AG10803 (cell line): ENCODE measurements around the gene SLC30A1.

Experiments used
- DNase-seq: peaks from one replicate; pipeline ENCODE4 v3.0.0; 2010; ENCODE audit warnings: low read depth
- H3K4me3 ChIP-seq: 2 replicates; pipeline ENCODE4 v1.5.1; 2011; ENCODE audit warnings: mild to moderate bottlenecking, low read length, control low read depth
- TF ChIP-seq, protein P1 (sequence below): conservative IDR thresholded peaks from 2 replicates; pipeline ENCODE4 v1.5.1; 2011; ENCODE audit warnings: mild to moderate bottlenecking, low read length, control low read depth, inconsistent platforms

SLC30A1 gene

DNA sequence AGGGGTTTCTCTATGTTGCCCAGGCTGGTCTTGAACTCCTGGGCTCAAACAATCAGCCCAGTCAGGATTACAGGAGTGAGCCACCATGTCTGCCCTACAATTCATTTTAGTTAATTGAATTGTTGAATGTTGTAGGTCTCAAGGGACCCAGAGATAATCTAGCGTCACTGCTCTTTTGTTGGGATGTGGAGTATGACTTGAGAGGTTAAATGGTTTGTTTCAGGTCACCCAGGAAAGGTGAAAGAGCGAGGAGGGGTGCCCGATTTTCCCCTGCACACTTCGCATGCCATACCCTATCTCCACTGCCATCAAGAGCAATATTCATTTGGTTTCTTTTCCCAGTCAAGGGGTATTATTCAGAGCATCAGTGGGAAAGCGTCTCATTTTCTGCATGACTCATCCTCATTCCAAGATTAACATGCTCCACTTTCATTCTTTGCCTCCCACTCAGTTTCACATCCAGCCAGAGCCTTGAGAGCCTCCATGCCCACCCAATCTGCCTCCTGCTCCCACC is 13.1 kb upstream of the SLC30A1 start:
- DNase-seq = peak; percentile 80

DNA sequence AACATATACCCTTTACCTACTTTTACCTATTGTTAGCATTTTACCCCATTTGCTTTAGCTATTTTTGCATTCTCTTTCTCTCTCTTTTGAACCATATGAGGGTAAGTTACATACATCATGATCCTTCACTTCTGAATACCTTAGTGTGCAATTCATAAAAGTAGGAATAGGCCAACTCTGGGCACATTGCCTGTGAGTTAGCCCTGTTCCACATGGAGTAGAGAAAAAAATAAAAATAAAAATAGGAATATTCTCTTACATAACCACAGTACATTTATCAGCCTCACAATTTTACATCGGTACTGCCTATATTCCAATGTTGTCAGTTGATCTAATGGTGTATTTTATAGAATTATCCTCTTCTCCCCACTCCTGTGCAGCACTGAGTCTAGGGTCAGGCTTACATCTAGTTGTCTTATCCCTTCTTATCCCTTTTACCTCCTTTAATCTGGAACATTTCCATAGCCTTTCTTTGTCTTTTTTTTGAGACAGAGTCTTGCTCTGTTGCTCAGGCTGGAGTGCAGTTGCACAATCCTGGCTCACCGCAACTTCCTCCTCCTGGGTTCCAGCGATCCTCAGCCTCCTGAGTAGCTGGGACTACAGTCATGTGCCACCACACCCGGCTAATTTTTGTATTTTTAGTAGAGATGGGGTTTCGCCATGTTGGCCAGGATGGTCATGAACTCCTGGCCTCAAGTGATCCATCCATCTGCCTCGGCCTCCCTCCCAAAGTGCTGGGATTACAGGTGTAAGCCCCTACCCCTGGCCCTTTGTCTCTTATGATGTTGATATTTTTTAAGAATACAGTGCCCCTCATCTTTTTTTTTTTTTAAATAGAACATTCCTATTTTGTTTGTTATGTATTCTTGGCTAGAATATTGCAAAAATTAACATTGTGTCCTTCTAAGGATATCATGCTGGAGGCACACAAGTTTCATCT is 11.1 kb upstream of the SLC30A1 start:
- DNase-seq = peak; percentile 87
- no peak overlapping the region for H3K4me3 ChIP-seq
- TF ChIP-seq, protein P1, sequence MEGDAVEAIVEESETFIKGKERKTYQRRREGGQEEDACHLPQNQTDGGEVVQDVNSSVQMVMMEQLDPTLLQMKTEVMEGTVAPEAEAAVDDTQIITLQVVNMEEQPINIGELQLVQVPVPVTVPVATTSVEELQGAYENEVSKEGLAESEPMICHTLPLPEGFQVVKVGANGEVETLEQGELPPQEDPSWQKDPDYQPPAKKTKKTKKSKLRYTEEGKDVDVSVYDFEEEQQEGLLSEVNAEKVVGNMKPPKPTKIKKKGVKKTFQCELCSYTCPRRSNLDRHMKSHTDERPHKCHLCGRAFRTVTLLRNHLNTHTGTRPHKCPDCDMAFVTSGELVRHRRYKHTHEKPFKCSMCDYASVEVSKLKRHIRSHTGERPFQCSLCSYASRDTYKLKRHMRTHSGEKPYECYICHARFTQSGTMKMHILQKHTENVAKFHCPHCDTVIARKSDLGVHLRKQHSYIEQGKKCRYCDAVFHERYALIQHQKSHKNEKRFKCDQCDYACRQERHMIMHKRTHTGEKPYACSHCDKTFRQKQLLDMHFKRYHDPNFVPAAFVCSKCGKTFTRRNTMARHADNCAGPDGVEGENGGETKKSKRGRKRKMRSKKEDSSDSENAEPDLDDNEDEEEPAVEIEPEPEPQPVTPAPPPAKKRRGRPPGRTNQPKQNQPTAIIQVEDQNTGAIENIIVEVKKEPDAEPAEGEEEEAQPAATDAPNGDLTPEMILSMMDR = no peak

More for the DNA sequence above, 13.1 kb upstream of the SLC30A1 start:
- TF ChIP-seq, protein P1 = no peak
- no peak overlapping the region for H3K4me3 ChIP-seq

DNA sequence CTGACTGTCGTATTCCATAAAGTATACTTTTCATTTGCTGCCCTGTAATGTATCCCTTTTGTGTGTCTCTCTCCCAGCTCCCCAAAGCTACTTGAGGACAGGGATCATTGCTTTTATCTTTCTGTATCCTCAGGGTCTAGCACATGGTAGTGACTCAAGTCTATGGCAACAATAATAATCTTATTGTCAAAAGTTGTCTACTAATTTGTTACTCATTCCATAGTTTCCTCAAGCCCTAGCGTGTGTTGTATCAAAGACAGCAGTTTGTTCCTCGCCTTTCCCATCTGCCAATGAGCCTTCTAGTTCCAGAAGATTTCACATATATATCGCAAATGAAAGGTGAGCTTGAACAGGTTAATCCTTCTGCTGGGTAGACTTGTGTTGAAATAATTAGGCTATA is 9.8 kb upstream of the SLC30A1 start:
- DNase-seq = no peak
- TF ChIP-seq, protein P1 = no peak
- no peak overlapping the region for H3K4me3 ChIP-seq

DNA sequence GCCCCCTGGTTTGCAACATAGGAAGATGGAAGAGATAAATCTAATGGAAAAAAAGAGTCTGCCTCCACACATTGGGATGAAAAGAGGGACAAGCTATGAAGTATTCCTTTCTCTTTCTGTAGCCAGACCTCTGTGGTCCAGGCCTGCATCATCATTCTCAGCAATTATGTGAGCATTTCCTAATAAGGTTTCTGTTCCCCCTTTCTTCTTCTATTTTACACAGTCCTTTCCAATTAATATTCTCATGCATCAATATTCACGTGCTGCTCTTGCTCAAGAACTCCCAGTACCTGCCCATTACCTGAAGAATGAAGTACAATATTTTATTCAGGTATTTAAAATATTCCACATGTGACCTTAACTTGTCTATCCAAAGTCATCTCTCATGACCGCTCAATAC is 8.2 kb upstream of the SLC30A1 start:
- TF ChIP-seq, protein P1 = no peak
- no peak overlapping the region for H3K4me3 ChIP-seq
- no peak for DNase-seq

DNA sequence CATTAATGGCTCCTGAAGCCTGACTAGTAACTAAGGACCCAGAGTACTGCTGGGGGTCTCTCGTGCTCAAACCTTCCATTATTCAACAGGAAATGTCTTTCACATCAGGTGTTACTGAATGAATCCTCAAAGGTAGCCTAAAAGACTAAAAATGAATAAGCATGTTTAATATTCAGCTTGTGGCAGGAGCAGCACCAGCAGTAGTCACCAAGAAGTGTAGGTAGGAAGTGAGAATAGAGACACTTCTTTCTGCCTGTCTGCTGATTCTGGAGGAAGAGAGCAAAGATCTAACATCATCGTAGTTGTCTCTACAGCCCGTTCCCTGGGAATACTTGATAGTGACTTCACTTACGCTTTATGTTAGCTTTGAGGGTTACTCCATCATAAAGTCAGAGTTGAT is 7.6 kb upstream of the SLC30A1 start:
- TF ChIP-seq, protein P1 = no peak
- H3K4me3 ChIP-seq = no peak overlapping the region
- DNase-seq = no peak

DNA sequence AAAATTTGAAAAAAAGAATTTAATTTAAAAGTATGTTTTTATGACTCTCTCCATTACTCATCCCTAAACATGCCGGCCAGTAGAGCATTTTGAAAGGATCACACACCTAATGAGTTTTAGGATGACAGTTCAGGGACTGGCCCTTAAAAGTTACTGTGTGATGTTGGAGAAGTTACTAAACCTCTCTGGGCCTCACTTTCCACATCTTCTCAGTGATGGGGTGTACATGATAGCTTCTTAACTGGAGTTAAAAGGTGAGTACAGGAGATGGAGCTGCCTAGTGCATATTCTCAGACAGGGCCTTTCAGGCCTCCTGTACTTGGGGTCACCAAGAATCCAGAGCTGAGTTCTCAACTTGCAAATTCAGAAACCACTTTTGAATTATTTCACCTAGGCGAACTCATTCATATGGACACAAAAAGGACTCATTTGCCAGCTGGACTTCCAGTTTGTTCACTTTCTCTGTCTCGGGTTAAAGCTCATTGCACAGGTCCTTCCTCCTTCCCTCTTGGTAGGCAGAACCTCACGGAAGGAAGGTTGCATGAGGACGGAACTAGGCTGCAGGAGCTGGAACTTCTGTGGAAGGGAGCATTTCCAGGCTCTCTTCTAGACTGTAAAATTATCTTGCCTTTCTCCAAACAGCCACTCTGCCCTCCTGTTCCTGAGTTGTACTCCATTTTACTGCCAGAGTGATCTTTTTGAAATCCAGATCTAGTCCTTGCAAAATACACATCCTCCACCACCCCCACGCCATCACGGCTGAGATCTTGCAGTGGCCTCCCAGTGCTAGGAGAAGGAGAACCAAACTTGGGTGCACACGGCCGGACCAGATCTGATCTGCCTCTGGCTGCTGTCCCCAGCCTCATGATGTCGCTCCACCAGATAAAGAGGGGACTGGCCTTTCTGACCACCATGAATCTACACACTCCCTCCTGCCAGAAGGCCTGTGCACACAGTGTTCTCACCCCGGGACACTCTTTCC is 4.3 kb upstream of the SLC30A1 start:
- TF ChIP-seq, protein P1 = no peak

More for the DNA sequence above, 4.3 kb upstream of the SLC30A1 start:
- no peak for DNase-seq
- no peak overlapping the region for H3K4me3 ChIP-seq
